ENCODE data around the gene MS4A8. TPM values are rescaled to one million over a fixed set of nuclear protein-coding genes. Genes with fewer than 3 reads are reported as not detected.

The MS4A8 gene
- total and polyA plus RNA-seq, 2 experiments from 2014 or later, result not detected

DNA sequence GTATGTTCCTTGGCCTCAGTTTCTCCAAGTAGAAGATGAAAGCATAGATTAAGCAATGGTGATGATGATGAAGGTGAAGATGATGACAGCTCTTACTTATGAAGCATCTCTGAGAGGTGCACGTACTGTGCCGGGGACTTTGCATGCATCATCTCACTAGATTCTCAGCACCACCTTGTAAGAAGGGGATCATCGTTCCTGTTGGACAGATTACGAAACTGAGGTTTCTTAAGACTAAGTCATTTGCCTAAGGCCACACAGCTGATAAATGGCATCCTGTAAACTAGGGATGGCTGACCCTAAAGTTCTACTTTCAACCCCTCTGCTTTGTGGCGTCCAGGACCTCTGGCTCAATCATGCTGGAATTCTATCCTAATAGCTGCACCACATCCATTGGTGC is 65.9 kb downstream of the MS4A8 start:
- Histone ChIP-seq H4K20me1 (ENCODE audit: insufficient read depth) (no peaks in the 10 kb centered on the region), H3F3A (ENCODE audit: insufficient read depth) (no peaks in the 10 kb centered on the region), H3K36me3 (ENCODE audit: low read depth) (no peaks in the 10 kb centered on the region), H3K4me1 (ENCODE audit: insufficient read depth) (no peaks in the 10 kb centered on the region), H2AFZ (no peak overlapping the region), H3K27me3 (replicated peaks; ENCODE audit: insufficient read depth) (peaks cover 54% of the 10 kb centered on the region), H3K9ac (no peak overlapping the region), H3K4me3 (no peak overlapping the region), H3K79me2 (ENCODE audit: insufficient read depth) (no peaks in the 10 kb centered on the region), H3K9me2 (ENCODE audit: insufficient read depth) (no peaks in the 10 kb centered on the region), H3K4me2 (ENCODE audit: unreplicated experiment) (no peak overlapping the region), H3K27ac (no peak overlapping the region), H3K9me3 (ENCODE audit: low read depth) (no peaks in the 10 kb centered on the region)
- WGBS, 2 experiments (ENCODE audit: low coverage in 1 of 2, low lambda C conversion rate in 2 of 2, missing lambda C conversion rate in 2 of 2), result 49 to 53% methylated on average over 5 of the region's 5 CpGs
- in situ Hi-C loops (cut with MboI), result no loop called here
- TF ChIP-seq EZH2phosphoT487 (IDR thresholded peaks at IDR 0.05; ENCODE audit: insufficient read depth, low read depth) (no peak), EZH2 (IDR thresholded peaks at IDR 0.05; ENCODE audit: insufficient read depth, poor library complexity, severe bottlenecking) (no peak)
- no peak for DNase-seq

Other genes with a start within 250 kb of the MS4A8 start
- gene MS4A1, start 243.8 kb upstream of the MS4A8 start, total RNA-seq (2014; rRNA removed; shearing (Covaris generic)), result not detected in 2 replicates
- 0.13 and 0.20 TPM in 2 replicates for gene MS4A1, start 243.8 kb upstream of the MS4A8 start, polyA plus RNA-seq (2016; fragmentation: Nextera tagmentation; extraction: Ambion mirVana)
- gene MS4A12, start 206.8 kb upstream of the MS4A8 start, total RNA-seq (2014; rRNA removed; shearing (Covaris generic)), result not detected in 2 replicates
- gene MS4A12, start 206.8 kb upstream of the MS4A8 start, polyA plus RNA-seq (2016; fragmentation: Nextera tagmentation; extraction: Ambion mirVana), result not detected in 2 replicates
- not detected in 2 replicates for gene MS4A13, start 184.2 kb upstream of the MS4A8 start, total RNA-seq (2014; rRNA removed; shearing (Covaris generic))
- gene MS4A13, start 184.2 kb upstream of the MS4A8 start, polyA plus RNA-seq (2016; fragmentation: Nextera tagmentation; extraction: Ambion mirVana), result not detected in 2 replicates
- not detected in 2 replicates for gene MS4A18, start 25.1 kb downstream of the MS4A8 start, total RNA-seq (2014; rRNA removed; shearing (Covaris generic))
- gene MS4A18, start 25.1 kb downstream of the MS4A8 start, polyA plus RNA-seq (2016; fragmentation: Nextera tagmentation; extraction: Ambion mirVana), result not detected in 2 replicates
- gene MS4A15, start 57.3 kb downstream of the MS4A8 start, total RNA-seq (2014; rRNA removed; shearing (Covaris generic)), result not detected in 2 replicates
- gene MS4A15, start 57.3 kb downstream of the MS4A8 start, polyA plus RNA-seq (2016; fragmentation: Nextera tagmentation; extraction: Ambion mirVana), result not detected in 2 replicates
- not detected in 2 replicates for gene MS4A10, start 85.7 kb downstream of the MS4A8 start, total RNA-seq (2014; rRNA removed; shearing (Covaris generic))
- gene MS4A10, start 85.7 kb downstream of the MS4A8 start, polyA plus RNA-seq (2016; fragmentation: Nextera tagmentation; extraction: Ambion mirVana), result not detected in 2 replicates
- gene CCDC86, start 142.5 kb downstream of the MS4A8 start, total RNA-seq (2014; rRNA removed; shearing (Covaris generic)), result 8.2 and 10.7 TPM in 2 replicates
- 37.6 and 38.0 TPM in 2 replicates for gene CCDC86, start 142.5 kb downstream of the MS4A8 start, polyA plus RNA-seq (2016; fragmentation: Nextera tagmentation; extraction: Ambion mirVana)
- not detected in 2 replicates for gene PTGDR2, start 156.3 kb downstream of the MS4A8 start, total RNA-seq (2014; rRNA removed; shearing (Covaris generic))
- 0.06 TPM in 2 replicates for gene PTGDR2, start 156.3 kb downstream of the MS4A8 start, polyA plus RNA-seq (2016; fragmentation: Nextera tagmentation; extraction: Ambion mirVana)
- 1.3 and 5.3 TPM in 2 replicates for gene ZP1, start 167.9 kb downstream of the MS4A8 start, total RNA-seq (2014; rRNA removed; shearing (Covaris generic))
- gene ZP1, start 167.9 kb downstream of the MS4A8 start, polyA plus RNA-seq (2016; fragmentation: Nextera tagmentation; extraction: Ambion mirVana), result 0.51 and 1.0 TPM in 2 replicates
- 47.9 and 58.9 TPM in 2 replicates for gene PRPF19, start 207.0 kb downstream of the MS4A8 start, total RNA-seq (2014; rRNA removed; shearing (Covaris generic))
- gene PRPF19, start 207.0 kb downstream of the MS4A8 start, polyA plus RNA-seq (2016; fragmentation: Nextera tagmentation; extraction: Ambion mirVana), result 17.4 and 19.1 TPM in 2 replicates
- gene TMEM109, start 214.5 kb downstream of the MS4A8 start, total RNA-seq (2014; rRNA removed; shearing (Covaris generic)), result 27.2 and 35.9 TPM in 2 replicates
- gene TMEM109, start 214.5 kb downstream of the MS4A8 start, polyA plus RNA-seq (2016; fragmentation: Nextera tagmentation; extraction: Ambion mirVana), result 95.2 and 97.9 TPM in 2 replicates
- gene TMEM132A, start 224.8 kb downstream of the MS4A8 start, total RNA-seq (2014; rRNA removed; shearing (Covaris generic)), result 27.2 and 28.2 TPM in 2 replicates
- 10.1 and 12.2 TPM in 2 replicates for gene TMEM132A, start 224.8 kb downstream of the MS4A8 start, polyA plus RNA-seq (2016; fragmentation: Nextera tagmentation; extraction: Ambion mirVana)